Fibroblast of lung (primary cell): ENCODE results near the gene KCTD10. TPM values are rescaled to one million over a fixed set of nuclear protein-coding genes. Genes with fewer than 3 reads are reported as not detected.

ENCODE experiments used
- DNase-seq, 2 donors: peaks; one replicate each; pipeline versions ENCODE4 v3.0.0 to v3.0.0-alpha.2; 2010; ENCODE audit warnings: low read depth in 2 of 2
- H2AFZ ChIP-seq: 2 replicates; pipeline ENCODE4 v1.5.1; 2012; ENCODE audit warnings: low read length, control low read depth, inconsistent platforms
- H3K27ac ChIP-seq: 2 replicates; pipeline ENCODE4 v1.5.1; 2011; ENCODE audit warnings: low read length, control low read depth; ENCODE audit not compliant: insufficient read depth
- H3K27me3 ChIP-seq: 2 replicates; pipeline ENCODE4 v1.5.1; 2011; ENCODE audit warnings: mild to moderate bottlenecking, low read length; ENCODE audit not compliant: control insufficient read depth, insufficient read depth
- H3K36me3 ChIP-seq: 2 replicates; pipeline ENCODE4 v1.5.1; 2011; ENCODE audit warnings: low read length; ENCODE audit not compliant: control insufficient read depth, insufficient read depth
- H3K4me1 ChIP-seq: 2 replicates; pipeline ENCODE4 v1.5.1; 2011; ENCODE audit warnings: low read length; ENCODE audit not compliant: control insufficient read depth, insufficient read depth; ENCODE audit errors: extremely low read depth
- H3K4me2 ChIP-seq: 2 replicates; pipeline ENCODE4 v1.5.1; 2011; ENCODE audit warnings: low read length, control low read depth; ENCODE audit not compliant: insufficient read depth; ENCODE audit errors: extremely low read depth
- H3K4me3 ChIP-seq, 4 experiments: fragments of 200-600 bp in 1 of 4; sonication (generic) in 1 of 4; replicated peaks in 1 of 4; 2 replicates each; pipeline ENCODE4 v1.5.1; 2011 to 2016; ENCODE audit warnings: low read length in 4 of 4, low read depth in 3 of 4, mild to moderate bottlenecking in 3 of 4, control low read depth in 2 of 4, inconsistent platforms in 1 of 4, mixed read lengths in 1 of 4; ENCODE audit not compliant: insufficient read depth in 1 of 4; ENCODE audit errors: control extremely low read depth in 1 of 4
- H3K79me2 ChIP-seq: 2 replicates; pipeline ENCODE4 v1.5.1; 2012; ENCODE audit warnings: mild to moderate bottlenecking, low read length, inconsistent platforms; ENCODE audit not compliant: control insufficient read depth, insufficient read depth
- H3K9ac ChIP-seq: 2 replicates; pipeline ENCODE4 v1.5.1; 2011; ENCODE audit warnings: mild to moderate bottlenecking, low read length, control low read depth; ENCODE audit not compliant: insufficient read depth
- H3K9me3 ChIP-seq: 2 replicates; pipeline ENCODE4 v1.5.1; 2012; ENCODE audit warnings: low read depth, low read length; ENCODE audit not compliant: control insufficient read depth, insufficient read depth
- H4K20me1 ChIP-seq: 2 replicates; pipeline ENCODE4 v1.5.1; 2011; ENCODE audit warnings: low read length; ENCODE audit not compliant: control insufficient read depth, insufficient read depth; ENCODE audit errors: extremely low read depth
- CTCF ChIP-seq, 2 donors: IDR thresholded peaks in 1 of 2; conservative IDR thresholded peaks in 1 of 2; 1 replicate in 1 of 2; 2 replicates in 1 of 2; pipeline ENCODE4 v1.5.1; 2011 to 2012; ENCODE audit warnings: low read length in 2 of 2, control low read depth in 1 of 2, inconsistent platforms in 1 of 2, low read depth in 1 of 2, mild to moderate bottlenecking in 1 of 2
- EZH2 ChIP-seq: IDR thresholded peaks from 2 replicates; pipeline ENCODE4 v1.5.1; 2012; ENCODE audit warnings: low read length, control low read depth, mild to moderate bottlenecking; ENCODE audit errors: missing control alignments
- polyA plus RNA-seq, 2 donors: library from polyadenylated mRNA; depleted of rRNA in 1 of 2; stranded (reverse) in 1 of 2; unstranded in 1 of 2; fragments of >200 nt; gene quantifications; 2 replicates each; pipeline ENCODE4 v1.2.1, GENCODE V29; 2011 to 2012; ENCODE audit warnings: missing spikeins in 1 of 2
- total RNA-seq: library from RNA; depleted of rRNA; stranded (reverse); fragments of >200 nt; gene quantifications from 2 replicates; pipeline ENCODE4 v1.2.1, GENCODE V29; 2014

KCTD10 gene
- total and polyA plus RNA-seq, 2 donors (not counting 1 experiment from before 2014, with no cell fraction given) = 106 to 190 TPM

- H3K79me2 ChIP-seq = no peaks in the 10 kb centered on the region
- no peak overlapping the region for H2AFZ ChIP-seq
- H3K9ac ChIP-seq = no peak overlapping the region
- TF ChIP-seq CTCF (conservative IDR thresholded peaks at IDR 0.05 in 1 of 2, IDR thresholded peaks at IDR 0.05 in 1 of 2; ENCODE audit: low read depth in 1 of 2, low read length in 2 of 2) = no peak
- no peak for TF ChIP-seq EZH2
- no peaks in the 10 kb centered on the region for H3K9me3 ChIP-seq
- H3K27ac ChIP-seq = no peak overlapping the region
- H3K4me1 ChIP-seq = no peaks in the 10 kb centered on the region
- H4K20me1 ChIP-seq = no peaks in the 10 kb centered on the region
- H3K4me2 ChIP-seq = no peak overlapping the region
- peak in 1 of 2 donors; percentile 17 for DNase-seq
- no peak overlapping the region for H3K4me3 ChIP-seq
- H3K27me3 ChIP-seq = no peaks in the 10 kb centered on the region
- H3K36me3 ChIP-seq = peaks cover 21% of the 10 kb centered on the region
Measured at GRCh38 chr12:109512608-109513007, 35.5 kb upstream of the KCTD10 start.

- Histone ChIP-seq H4K20me1 (no peaks in the 10 kb centered on the region), H2AFZ (no peak overlapping the region), H3K79me2 (no peaks in the 10 kb centered on the region), H3K27ac (no peak overlapping the region), H3K4me3 (no peak overlapping the region), H3K27me3 (no peaks in the 10 kb centered on the region), H3K9me3 (no peaks in the 10 kb centered on the region), H3K36me3 (peaks cover 20% of the 10 kb centered on the region), H3K4me2 (no peak overlapping the region), H3K9ac (no peak overlapping the region), H3K4me1 (no peaks in the 10 kb centered on the region)
- TF ChIP-seq EZH2 (no peak), CTCF (conservative IDR thresholded peaks at IDR 0.05 in 1 of 2, IDR thresholded peaks at IDR 0.05 in 1 of 2; ENCODE audit: low read depth in 1 of 2, low read length in 2 of 2) (no peak)
- no peak for DNase-seq
Measured at GRCh38 chr12:109510196-109510595, 33.1 kb upstream of the KCTD10 start.

GRCh38 chr12:109504068-109504467, 27.0 kb upstream of the KCTD10 start:
- no peak for TF ChIP-seq CTCF (conservative IDR thresholded peaks at IDR 0.05 in 1 of 2, IDR thresholded peaks at IDR 0.05 in 1 of 2; ENCODE audit: low read depth in 1 of 2, low read length in 2 of 2)
- Histone ChIP-seq H3K9me3 (no peaks in the 10 kb centered on the region), H3K4me2 (no peak overlapping the region), H3K4me3 (no peak overlapping the region), H3K27me3 (no peaks in the 10 kb centered on the region), H4K20me1 (no peaks in the 10 kb centered on the region), H3K4me1 (no peaks in the 10 kb centered on the region), H3K9ac (no peak overlapping the region), H3K27ac (no peak overlapping the region), H3K36me3 (peaks cover 16% of the 10 kb centered on the region), H3K79me2 (no peaks in the 10 kb centered on the region), H2AFZ (no peak overlapping the region)
- no peak for DNase-seq
